ENCODE data around the gene CPNE2.

- no peak for TF ChIP-seq CTCF (IDR thresholded peaks at IDR 0.05)
- TF ChIP-seq POLR2A (IDR thresholded peaks at IDR 0.05), result no peak
Observed at GRCh38 chr16:57132470-57132869, 40.1 kb downstream of the CPNE2 start.

All from lower leg skin (tissue), 3 donors.